ENCODE data around the gene SNX24. TPM values are rescaled to one million over a fixed set of nuclear protein-coding genes. Genes with fewer than 3 reads are reported as not detected.
A peak's percentile ranks its signal among the peaks of the same experiment; 100 is the strongest.

The SNX24 gene
- total and polyA plus RNA-seq, 2 of the 4 experiments (the other 2 are of a cell fraction), result 13.8 to 15.0 TPM

DNA sequence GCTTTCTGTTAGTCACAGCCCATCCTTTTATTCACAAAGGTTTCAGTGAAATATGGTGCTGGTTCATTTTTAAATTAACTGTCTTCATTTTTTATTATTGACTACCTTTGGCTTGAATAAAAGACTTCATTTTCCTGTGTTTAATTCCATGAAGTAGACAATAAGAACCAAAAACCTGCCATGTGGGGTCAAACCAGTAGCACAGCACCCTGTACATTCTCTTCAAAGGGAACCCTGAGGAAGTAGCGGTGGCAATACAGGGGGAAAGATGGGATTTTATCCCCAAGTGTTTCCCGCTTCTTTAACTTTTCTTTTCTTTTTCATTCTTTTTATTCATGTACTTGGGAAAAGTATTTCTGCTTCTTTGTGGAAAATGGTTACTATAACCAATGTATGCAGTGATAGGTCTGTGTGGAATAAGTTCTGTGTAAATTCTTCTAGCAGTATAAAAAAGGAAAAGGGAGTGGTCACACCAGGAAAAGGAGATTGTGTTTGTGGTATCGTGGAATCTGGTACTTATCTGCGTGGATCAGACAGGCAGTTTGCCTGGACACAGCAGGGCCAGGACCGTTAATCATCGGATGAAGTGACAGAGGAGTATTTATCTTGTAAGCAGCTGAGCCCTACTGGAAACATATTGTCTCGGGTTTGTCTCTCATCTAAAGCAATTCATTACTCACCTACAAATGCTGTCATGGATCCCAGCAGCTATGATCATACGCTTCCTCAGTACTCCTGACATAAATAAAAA is 96.9 kb downstream of the SNX24 start:
- H3K9ac ChIP-seq (ENCODE audit: low read depth, low read length), result no peak overlapping the region
- H2AK5ac ChIP-seq (ENCODE audit: low read depth, low read length), result no peak overlapping the region
- H2BK20ac ChIP-seq (ENCODE audit: low read depth, low read length), result no peak overlapping the region
- no peak overlapping the region for H3K4me2 ChIP-seq (ENCODE audit: low read depth, low read length)
- H3K79me1 ChIP-seq (ENCODE audit: low read depth in 1 of 2, low read length in 2 of 2), result no peaks in the 10 kb centered on the region; a peak in 2 of 4 replicates
- no peak overlapping the region for H3K4me3 ChIP-seq (ENCODE audit: insufficient read depth, low read depth, low read length)
- no peak overlapping the region for H3K18ac ChIP-seq (ENCODE audit: low read depth, low read length)
- in situ Hi-C loops (cut with MboI; ENCODE audit: low sequenced_read_pairs) (no loop called here), dilution Hi-C loops (cut with HindIII; ENCODE audit: low sequenced_read_pairs, unreplicated experiment) (no loop called here), intact Hi-C loops (cut with micrococcal nuclease) (no loop called here)
- H2AK9ac ChIP-seq (replicated peaks; ENCODE audit: low read depth, low read length, poor library complexity), result no peak overlapping the region
- no peak overlapping the region for H4K8ac ChIP-seq (ENCODE audit: low read depth in 2 of 2, low read length in 2 of 2)
- no CpG with 5 or more reads among the region's 8 CpGs for WGBS, 2 experiments (ENCODE audit: extremely low coverage in 2 of 2, insufficient read length in 1 of 2)
- H3K23ac ChIP-seq (ENCODE audit: low read depth, low read length), result no peak overlapping the region
- H3K9me3 ChIP-seq (ENCODE audit: control insufficient read depth, insufficient read depth, low read length), result no peaks in the 10 kb centered on the region
- no peak overlapping the region for H4K5ac ChIP-seq (ENCODE audit: low read depth, low read length)
- no peak overlapping the region for H2BK15ac ChIP-seq (ENCODE audit: low read depth, low read length)
- DNase-seq, result peak; percentile 4
- ChIA-PET POLR2A (ENCODE audit: unreplicated experiment) (no interaction called here), CTCF (interaction anchor here (0.7 to 0.8 kb wide), 2 partner anchors 17 to 41 kb away, joined by 3 read pairs; no protein-coding TSS in a partner anchor)
- BruUV-seq (replicated peaks), result no TSS peak
- no peak overlapping the region for H2BK120ac ChIP-seq (ENCODE audit: low read depth, low read length)
- no peak overlapping the region for H2BK5ac ChIP-seq (ENCODE audit: low read depth, low read length, poor library complexity, severe bottlenecking)
- H3K14ac ChIP-seq (replicated peaks; ENCODE audit: low read depth, low read length), result no peak overlapping the region
- H4K91ac ChIP-seq (ENCODE audit: insufficient read depth, low read depth, low read length), result no peak overlapping the region
- TF ChIP-seq POLR2A (IDR thresholded peaks at IDR 0.05; ENCODE audit: low read depth, low read length) (no peak), RCOR1 (IDR thresholded peaks at IDR 0.05; ENCODE audit: insufficient replicate concordance, low read length) (no peak), SMC3 (IDR thresholded peaks at IDR 0.05; ENCODE audit: low read depth, low read length) (no peak), CEBPB (IDR thresholded peaks at IDR 0.05; ENCODE audit: low read depth, low read length) (no peak), MAZ (IDR thresholded peaks at IDR 0.05; ENCODE audit: borderline replicate concordance, low read depth, low read length) (no peak), MXI1 (IDR thresholded peaks at IDR 0.05; ENCODE audit: borderline replicate concordance, low read depth, low read length) (no peak), BHLHE40 (IDR thresholded peaks at IDR 0.05; ENCODE audit: low read depth, low read length) (no peak), CHD1 (IDR thresholded peaks at IDR 0.05; ENCODE audit: low read depth, low read length) (no peak)
- TF ChIP-seq, protein P1, sequence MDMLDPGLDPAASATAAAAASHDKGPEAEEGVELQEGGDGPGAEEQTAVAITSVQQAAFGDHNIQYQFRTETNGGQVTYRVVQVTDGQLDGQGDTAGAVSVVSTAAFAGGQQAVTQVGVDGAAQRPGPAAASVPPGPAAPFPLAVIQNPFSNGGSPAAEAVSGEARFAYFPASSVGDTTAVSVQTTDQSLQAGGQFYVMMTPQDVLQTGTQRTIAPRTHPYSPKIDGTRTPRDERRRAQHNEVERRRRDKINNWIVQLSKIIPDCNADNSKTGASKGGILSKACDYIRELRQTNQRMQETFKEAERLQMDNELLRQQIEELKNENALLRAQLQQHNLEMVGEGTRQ (IDR thresholded peaks at IDR 0.05; ENCODE audit: low read depth, low read length), result no peak
- H2AFZ ChIP-seq (replicated peaks; ENCODE audit: low read length, poor library complexity), result no peak overlapping the region
- no peak overlapping the region for H3K56ac ChIP-seq (ENCODE audit: extremely low read depth, insufficient read depth, low read length)
- no peaks in the 10 kb centered on the region for H3K27me3 ChIP-seq (ENCODE audit: control insufficient read depth, insufficient read depth, low read length)
- H3K4me1 ChIP-seq (ENCODE audit: control insufficient read depth, insufficient read depth, low read length), result no peaks in the 10 kb centered on the region; the same call in 1 of the 2 replicates
- H3K9me1 ChIP-seq (ENCODE audit: insufficient read depth, low read length), result 0 out of 2 replicates have a peak, but pooled peaks cover 6% of the 10 kb centered on the region
- ATAC-seq (ENCODE audit: low read depth), result no peak
- peaks cover 2% of the 10 kb centered on the region for H3K36me3 ChIP-seq (ENCODE audit: control insufficient read depth, insufficient read depth, low read length)
- H4K20me1 ChIP-seq (ENCODE audit: insufficient read depth, low read length), result no peaks in the 10 kb centered on the region
- H3K4ac ChIP-seq (ENCODE audit: low read depth, low read length), result no peak overlapping the region
- no peak overlapping the region for H3K27ac ChIP-seq (ENCODE audit: insufficient read depth, low read length)
